HG03097 (cell line): Measurements from ENCODE around the gene HFM1.

ENCODE experiments used
- ATAC-seq: cut with Tn5 transposase; IDR thresholded peaks from one replicate; pipeline ENCODE4 v1.9.1; 2021; ENCODE audit not compliant: unreplicated experiment, low FRiP score

The HFM1 gene

DNA sequence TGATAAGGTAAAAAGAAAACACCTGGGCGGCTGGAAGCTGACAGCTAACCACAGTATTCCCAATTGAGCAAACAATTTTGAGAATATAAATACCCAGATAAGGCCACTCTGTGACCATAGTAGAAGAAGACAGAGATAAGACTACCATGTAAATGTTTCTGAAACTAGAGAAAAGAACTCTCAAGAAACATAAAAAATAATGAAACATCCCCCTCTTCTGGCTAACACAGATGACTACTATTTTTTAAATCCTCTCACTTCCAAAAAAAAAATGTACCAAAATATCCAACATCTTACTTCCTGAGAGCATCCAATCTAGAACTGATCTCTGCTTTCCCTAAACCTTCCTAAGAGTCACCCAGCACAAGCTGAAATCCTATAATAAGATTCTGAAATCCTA is 125.9 kb downstream of the HFM1 start:
- no peak for ATAC-seq

DNA sequence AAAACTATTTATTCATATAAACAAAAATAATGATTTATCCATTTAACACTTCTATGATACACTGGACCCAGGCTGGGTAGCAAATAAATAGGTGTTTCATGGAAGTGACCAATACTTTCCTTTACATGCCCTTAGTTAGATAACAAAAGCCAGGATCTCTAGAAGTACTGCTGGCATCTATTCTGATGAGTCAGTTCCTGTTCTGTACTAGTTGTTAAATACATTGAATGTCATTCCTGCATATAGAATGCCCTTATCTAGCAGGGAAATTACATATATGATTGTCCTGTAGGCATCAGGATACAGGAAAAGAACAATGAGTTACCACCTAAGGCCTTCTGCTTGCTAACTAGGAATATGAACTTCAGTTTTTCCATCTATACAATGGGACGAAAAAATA is 130.8 kb downstream of the HFM1 start:
- ATAC-seq: no peak

DNA sequence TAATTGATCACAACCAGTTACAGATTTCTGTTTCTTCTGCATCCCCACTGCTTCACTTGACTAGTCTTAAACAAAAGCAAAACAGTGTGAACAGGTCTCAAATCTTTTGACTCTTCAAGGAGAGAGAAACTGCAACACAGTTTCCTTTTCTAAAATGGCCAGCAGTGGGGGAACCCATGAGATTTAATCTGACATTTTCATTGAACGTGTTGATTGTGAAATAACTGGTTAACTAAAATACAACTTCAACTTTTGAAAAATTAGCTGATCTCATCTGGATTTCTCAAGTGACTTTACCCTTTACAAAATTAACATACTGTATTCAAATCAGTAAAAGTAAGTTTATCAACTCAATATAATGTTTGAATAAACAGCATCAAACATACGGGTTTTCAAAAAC is 143.0 kb downstream of the HFM1 start:
- ATAC-seq: no peak

DNA sequence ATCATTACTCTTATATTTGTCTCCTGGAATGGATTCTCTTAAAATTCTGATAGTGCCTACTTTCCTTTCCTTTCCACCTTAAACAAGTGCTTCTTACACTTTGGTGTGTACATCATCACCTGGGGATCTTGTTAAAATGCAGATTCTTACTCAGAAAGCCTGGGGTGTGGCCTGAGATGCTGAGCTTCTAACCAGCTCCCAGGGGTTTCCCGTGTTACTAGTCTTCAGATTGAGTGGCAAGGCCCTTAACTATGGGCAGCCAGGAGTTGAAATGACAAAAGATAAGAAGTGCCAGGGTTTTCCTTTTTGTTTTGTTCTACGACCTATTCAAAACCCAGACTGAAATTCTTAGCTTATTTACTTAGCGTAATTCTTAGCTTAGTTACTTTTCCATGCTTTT is 159.2 kb downstream of the HFM1 start:
- ATAC-seq: no peak

DNA sequence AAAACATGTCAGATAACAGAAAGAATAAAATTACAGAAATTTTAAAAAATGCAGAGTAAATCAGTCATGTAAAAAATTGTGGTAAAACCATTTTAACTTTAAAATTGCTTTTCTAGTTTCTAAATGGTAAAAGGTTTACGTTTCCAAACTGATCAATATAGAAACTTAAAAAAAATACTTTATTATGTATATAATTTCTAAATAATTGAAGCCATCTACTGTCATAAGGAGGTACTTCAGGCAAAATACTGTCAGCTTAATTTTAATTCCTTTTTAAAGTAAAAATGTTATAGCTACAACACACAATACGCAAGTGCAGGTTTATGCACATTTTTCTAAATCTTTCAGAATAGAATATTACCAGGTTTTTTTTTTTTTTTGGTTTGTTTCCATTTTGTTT is 159.9 kb downstream of the HFM1 start:
- ATAC-seq: no peak

DNA sequence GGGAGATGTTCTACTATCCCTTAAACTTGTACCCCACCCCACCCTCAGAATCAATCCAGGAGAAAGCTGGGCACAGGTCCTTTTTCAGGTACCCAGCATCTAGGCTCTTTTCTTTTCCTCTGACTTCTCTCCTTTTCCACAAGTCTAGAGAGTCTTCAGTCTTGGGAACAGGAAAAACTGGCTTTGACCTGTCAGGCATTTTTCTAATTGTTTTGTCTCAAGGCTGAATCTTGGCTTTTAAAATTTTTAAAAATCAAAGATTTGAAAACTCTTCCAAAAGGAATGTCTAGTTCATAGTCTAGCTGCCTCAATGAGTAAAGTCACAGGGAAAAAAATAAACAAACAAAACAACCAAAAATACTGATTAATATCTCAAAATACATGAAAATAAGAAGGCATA is 161.5 kb downstream of the HFM1 start:
- no peak for ATAC-seq

DNA sequence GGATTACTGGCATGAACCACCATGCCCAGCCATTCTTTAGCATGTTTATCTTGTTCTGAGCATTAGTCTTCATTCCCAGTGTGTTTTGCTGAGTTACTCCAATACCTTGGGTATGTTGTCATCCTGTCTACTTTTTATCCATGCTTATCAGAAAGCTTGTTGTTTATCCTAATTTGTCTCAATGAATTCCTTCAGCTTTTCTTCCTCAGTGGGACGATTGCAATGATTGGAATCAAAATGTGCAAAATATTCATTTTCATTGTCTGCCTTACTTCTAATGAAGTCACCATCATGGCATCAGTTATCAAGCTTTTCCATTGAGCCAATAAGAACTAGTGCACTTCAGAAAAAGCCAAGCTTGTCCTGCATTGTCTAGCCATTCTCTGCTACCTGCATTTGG is 170.5 kb downstream of the HFM1 start:
- ATAC-seq: no peak

DNA sequence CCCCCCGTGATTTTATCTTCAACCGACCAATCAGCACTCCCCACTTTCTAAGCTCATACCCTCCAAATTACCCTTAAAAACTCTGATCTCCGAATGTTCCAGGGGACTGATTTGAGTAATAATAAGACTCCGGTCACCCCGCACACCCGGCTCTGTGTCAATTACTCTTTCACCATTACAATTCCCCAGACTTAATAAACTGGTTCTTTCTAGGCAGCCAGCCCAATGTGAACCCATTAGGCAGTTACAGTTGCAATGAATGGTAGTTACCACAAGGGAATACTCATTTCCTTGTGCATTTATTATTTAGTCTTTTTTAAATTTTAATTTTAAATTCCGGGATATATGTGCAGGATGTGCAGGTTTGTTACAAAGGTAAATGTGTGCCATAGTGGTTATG is 177.9 kb downstream of the HFM1 start:
- no peak for ATAC-seq

DNA sequence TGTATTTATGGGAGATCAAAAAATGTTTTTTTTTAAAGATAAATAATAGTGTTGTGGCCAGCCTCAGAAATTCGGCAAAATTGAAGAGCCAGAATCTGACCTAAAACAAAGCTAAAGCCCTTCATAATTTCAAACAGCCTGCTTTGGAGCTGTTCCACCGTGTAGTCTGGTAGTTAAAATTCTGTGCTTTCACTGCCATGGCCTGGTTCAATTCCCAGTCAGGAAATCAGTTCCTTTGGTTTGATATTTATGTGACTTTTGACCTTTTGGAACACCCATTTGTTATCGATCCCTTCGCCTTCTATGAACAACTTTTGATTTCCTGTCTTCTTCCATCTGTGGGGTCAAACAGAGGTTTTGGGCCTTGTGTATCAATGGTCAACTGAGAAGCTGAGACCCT is 179.8 kb downstream of the HFM1 start:
- no peak for ATAC-seq

DNA sequence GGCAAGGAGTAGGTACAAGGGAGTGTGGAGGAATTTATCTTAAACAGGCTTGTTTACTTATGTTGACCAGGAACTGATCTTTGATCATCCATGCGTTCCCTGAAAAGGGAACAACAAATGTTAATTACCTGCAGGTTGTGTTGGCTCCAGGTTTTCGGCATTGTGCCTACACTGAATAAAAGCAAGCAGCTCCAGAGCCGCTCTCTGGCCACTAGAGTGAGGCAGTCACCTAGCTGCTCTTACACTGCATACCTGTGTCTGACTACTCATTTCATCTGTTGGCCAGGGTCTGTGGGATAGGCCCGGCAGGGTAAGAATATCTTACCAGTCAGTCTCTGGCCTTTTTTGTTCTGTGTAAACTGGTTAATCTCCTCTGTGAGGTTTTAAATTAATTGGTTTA is 183.6 kb downstream of the HFM1 start:
- ATAC-seq: no peak

DNA sequence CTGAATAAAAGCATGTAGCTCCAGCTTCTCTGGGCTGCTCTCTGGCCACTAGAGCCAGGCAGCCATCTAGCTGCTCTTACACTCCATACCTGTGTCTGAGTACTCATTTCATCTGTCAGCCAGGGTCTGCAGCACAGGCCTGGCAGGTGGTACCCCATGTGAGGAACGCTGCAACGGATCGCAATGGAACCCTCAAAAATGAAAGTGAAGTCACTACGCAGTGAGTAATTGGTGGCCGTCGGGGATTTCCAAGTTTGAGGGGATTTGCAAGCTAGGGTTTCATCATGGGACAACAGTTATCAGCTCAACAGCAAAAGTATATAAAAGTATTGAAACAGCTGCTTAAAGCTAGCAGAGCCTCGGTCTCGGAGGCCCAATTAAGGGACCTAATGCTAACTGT is 186.7 kb downstream of the HFM1 start:
- no peak for ATAC-seq
